ENCODE data around the gene PPP1R3F. TPM values are rescaled to one million over a fixed set of nuclear protein-coding genes. Genes with fewer than 3 reads are reported as not detected.

Gene PPP1R3F
- total and polyA plus RNA-seq, 4 donors: 1.9 to 9.2 (median 7.1) TPM

DNA sequence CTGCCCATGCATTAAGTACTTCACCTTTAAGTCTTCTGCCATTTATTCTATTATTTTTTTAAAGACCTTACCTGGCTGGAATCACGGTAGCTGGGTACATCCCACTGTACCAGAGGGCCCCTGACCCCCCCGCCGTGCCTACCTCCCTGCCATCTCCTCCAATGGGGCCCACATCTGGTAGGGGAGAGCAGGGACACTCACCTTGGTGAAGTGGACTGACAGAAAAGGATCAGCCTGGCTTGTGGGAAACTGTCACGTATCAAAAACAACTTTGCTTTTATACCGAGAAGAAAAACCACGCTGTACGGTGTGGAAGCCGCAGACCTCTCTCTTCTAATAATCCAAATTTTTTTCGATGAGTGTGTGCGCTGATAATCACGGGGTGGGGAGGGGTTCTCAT, 5.1 kb upstream of the PPP1R3F start, which contains the start of gene FOXP3:
TSS of gene FOXP3 (minus strand) at position 251 of the 400 bp plus-strand sequence. CDS start 6,205 bp downstream, outside the sequence.
- no peak for ATAC-seq (ENCODE audit: low FRiP score)
- WGBS, 2 donors: 86 to 89% methylated on average over 11 of the region's 11 CpGs
- H3K9me3 ChIP-seq (ENCODE audit: control insufficient read depth, low read length): no peaks in the 10 kb centered on the region
- H3K36me3 ChIP-seq (ENCODE audit: control insufficient read depth in 1 of 2, insufficient read depth in 2 of 2, low read length in 1 of 2): no peaks in the 10 kb centered on the region
- no peak for DNase-seq
- H3K27ac ChIP-seq (ENCODE audit: low read depth in 1 of 2, low read length in 2 of 2): no peak within 1 kb of the TSS
- no peaks in the 10 kb centered on the region for H3K27me3 ChIP-seq (ENCODE audit: control insufficient read depth in 1 of 2, insufficient read depth in 2 of 2, low read length in 1 of 2)
- no peaks in the 10 kb centered on the region for H3K4me1 ChIP-seq (ENCODE audit: control insufficient read depth in 1 of 2, insufficient read depth in 2 of 2, low read length in 2 of 2)
- intact Hi-C loops (cut with DNase I): no loop called here
- H3K4me3 ChIP-seq (ENCODE audit: low read length in 2 of 2): no peak within 1 kb of the TSS

DNA sequence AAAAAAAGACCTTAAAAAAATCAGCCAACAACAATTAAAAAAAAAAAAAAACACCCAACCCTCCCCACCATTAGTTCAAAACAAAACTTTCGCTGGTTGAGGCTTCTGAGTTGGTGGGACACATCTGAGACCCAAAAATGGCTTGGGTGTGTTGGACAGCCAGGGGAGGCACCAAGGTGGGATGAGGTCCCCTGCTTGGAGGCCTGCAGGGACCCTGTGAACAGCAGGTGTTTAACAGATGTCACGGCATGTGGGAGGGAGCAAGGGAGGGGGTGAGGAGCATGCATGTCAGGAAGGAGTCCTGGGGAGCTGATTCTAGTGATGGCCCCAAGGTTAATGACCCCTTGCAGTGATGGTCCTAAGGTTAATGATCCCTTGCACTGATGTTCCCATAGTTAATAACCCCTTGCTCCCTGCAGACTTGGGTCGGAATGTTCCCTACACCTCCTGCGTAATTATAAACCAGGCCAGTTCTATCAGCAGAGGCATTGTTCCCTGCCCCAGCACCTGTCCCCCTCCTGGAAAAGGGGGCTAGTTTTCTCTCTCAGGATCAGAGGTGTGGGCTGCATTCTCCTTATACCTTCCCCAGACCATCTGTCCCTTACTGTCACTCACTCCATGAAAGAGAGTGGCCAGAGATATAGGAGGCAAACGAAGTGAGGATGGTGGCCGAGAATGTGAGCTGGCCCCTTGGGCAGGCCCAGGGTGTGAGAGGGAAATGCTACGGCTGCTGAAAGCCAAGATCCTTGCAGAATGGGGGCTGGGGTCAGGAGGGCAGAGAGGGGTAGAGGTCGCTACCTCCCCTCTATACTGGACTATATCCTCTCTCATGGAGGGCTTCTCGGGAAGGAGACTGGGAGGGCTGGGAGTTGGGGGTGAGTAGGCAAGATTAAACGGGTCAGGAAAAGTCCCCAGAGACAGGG, 2.8 kb upstream of the PPP1R3F start:
- H3K27me3 ChIP-seq (ENCODE audit: control insufficient read depth in 1 of 2, insufficient read depth in 2 of 2, low read length in 1 of 2): no peaks in the 10 kb centered on the region
- DNase-seq (no peak), ATAC-seq (ENCODE audit: low FRiP score) (no peak)
- no peaks in the 10 kb centered on the region for H3K36me3 ChIP-seq (ENCODE audit: control insufficient read depth in 1 of 2, insufficient read depth in 2 of 2, low read length in 1 of 2)
- WGBS, 2 donors: 70 to 75% methylated on average over 10 of the region's 10 CpGs
- H3K9me3 ChIP-seq (ENCODE audit: control insufficient read depth, low read length): no peaks in the 10 kb centered on the region
- H3K4me3 ChIP-seq (ENCODE audit: low read length in 2 of 2): no peak overlapping the region
- no peak overlapping the region for H3K27ac ChIP-seq (ENCODE audit: low read depth in 1 of 2, low read length in 2 of 2)
- intact Hi-C loops (cut with DNase I): no loop called here
- H3K4me1 ChIP-seq (ENCODE audit: control insufficient read depth in 1 of 2, insufficient read depth in 2 of 2, low read length in 2 of 2): no peaks in the 10 kb centered on the region

DNA sequence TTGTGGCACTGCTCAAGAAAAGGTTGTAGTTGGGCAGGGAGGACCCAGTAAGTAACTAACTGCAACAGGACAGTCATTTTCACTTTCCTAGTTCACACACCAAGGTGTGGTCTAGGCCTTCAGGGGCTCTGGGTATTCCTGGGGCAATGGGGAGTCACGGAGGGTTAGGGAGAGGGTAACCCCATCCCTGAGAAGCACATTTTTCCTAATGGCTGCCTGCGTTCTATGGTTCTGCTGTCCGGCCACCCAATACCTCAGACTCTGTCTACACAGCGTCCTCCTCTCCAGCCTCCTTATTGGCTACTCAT, 937 bp upstream of the PPP1R3F start:
- peak overlapping the region in 1 of 2 donors; percentile 97 for H3K27ac ChIP-seq (ENCODE audit: low read depth in 1 of 2, low read length in 2 of 2)
- H3K4me1 ChIP-seq (ENCODE audit: control insufficient read depth in 1 of 2, insufficient read depth in 2 of 2, low read length in 2 of 2): no peaks in the 10 kb centered on the region
- H3K9me3 ChIP-seq (ENCODE audit: control insufficient read depth, low read length): no peaks in the 10 kb centered on the region
- 2 to 41% methylated on average over 4 of the region's 4 CpGs for WGBS, 2 donors
- H3K27me3 ChIP-seq (ENCODE audit: control insufficient read depth in 1 of 2, insufficient read depth in 2 of 2, low read length in 1 of 2): no peaks in the 10 kb centered on the region
- intact Hi-C loops (cut with DNase I): no loop called here
- H3K36me3 ChIP-seq (ENCODE audit: control insufficient read depth in 1 of 2, insufficient read depth in 2 of 2, low read length in 1 of 2): no peaks in the 10 kb centered on the region
- peak overlapping the region in 1 of 2 donors; percentile 61 for H3K4me3 ChIP-seq (ENCODE audit: low read length in 2 of 2)
- no peak for DNase-seq
- no peak for ATAC-seq (ENCODE audit: low FRiP score)

- Histone ChIP-seq H3K27ac (ENCODE audit: low read depth in 1 of 2, low read length in 2 of 2) (peak overlapping the region in 1 of 2 donors; percentile 97), H3K36me3 (ENCODE audit: control insufficient read depth in 1 of 2, insufficient read depth in 2 of 2, low read length in 1 of 2) (no peaks in the 10 kb centered on the region), H3K27me3 (ENCODE audit: control insufficient read depth in 1 of 2, insufficient read depth in 2 of 2, low read length in 1 of 2) (no peaks in the 10 kb centered on the region), H3K4me1 (ENCODE audit: control insufficient read depth in 1 of 2, insufficient read depth in 2 of 2, low read length in 2 of 2) (peaks cover 0 to 2% of the 10 kb centered on the region in 2 donors), H3K4me3 (ENCODE audit: low read length in 2 of 2) (peak overlapping the region in 1 of 2 donors; percentile 61), H3K9me3 (ENCODE audit: control insufficient read depth, low read length) (no peaks in the 10 kb centered on the region)
- WGBS, 2 donors: 0 to 36% methylated on average over 45 of the region's 45 CpGs
- ATAC-seq (ENCODE audit: low FRiP score): peak; percentile 95
- peak; percentile 97 to 98 for DNase-seq
- intact Hi-C loops (cut with DNase I): no loop called here
Observed at GRCh38 chrX:49269010-49269766, 405 bp upstream of the PPP1R3F start.

DNA sequence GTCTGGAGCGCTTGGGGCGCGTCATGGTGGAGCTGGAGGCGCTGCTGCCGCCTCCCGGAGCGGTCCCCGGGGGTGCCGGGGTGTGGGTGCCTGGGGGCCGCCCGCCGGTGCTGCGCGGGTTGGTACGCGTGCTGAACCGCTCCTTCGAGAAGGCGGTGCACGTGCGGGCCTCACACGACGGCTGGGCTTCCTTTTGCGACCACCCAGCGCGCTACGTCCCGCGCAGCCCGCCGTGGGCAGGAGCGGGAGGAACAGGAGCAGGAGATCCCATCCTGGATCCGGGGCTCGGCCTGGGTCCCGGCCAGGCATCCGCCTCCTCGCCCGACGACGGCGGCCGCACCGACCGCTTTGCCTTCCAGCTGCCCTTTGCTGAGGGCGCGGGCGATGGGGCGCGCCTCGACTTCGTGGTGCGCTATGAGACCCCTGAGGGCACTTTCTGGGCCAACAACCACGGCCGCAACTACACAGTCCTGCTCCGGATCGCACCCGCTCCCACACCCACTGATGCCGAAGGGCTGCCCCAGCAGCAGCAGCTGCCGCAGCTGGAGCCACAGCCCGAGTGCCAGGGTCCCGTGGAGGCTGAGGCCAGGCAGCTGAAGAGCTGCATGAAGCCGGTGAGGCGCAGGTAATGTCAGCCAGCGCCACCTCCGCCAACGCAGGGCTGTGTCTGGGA, 792 bp downstream of the PPP1R3F start:
- no peaks in the 10 kb centered on the region for H3K36me3 ChIP-seq (ENCODE audit: control insufficient read depth in 1 of 2, insufficient read depth in 2 of 2, low read length in 1 of 2)
- intact Hi-C loops (cut with DNase I): loop anchor here in 1 of 2 donors (5.0 kb wide), 1 partner anchor 78 kb away; no protein-coding TSS in a partner anchor
- no peaks in the 10 kb centered on the region for H3K27me3 ChIP-seq (ENCODE audit: control insufficient read depth in 1 of 2, insufficient read depth in 2 of 2, low read length in 1 of 2)
- DNase-seq (peak in 1 of 2 donors; percentile 73), ATAC-seq (ENCODE audit: low FRiP score) (no peak)
- peak overlapping the region; percentile 28 to 76 for H3K4me3 ChIP-seq (ENCODE audit: low read length in 2 of 2)
- peaks cover 0 to 2% of the 10 kb centered on the region in 2 donors for H3K4me1 ChIP-seq (ENCODE audit: control insufficient read depth in 1 of 2, insufficient read depth in 2 of 2, low read length in 2 of 2)
- peak overlapping the region in 1 of 2 donors; percentile 91 for H3K27ac ChIP-seq (ENCODE audit: low read depth in 1 of 2, low read length in 2 of 2)
- H3K9me3 ChIP-seq (ENCODE audit: control insufficient read depth, low read length): no peaks in the 10 kb centered on the region
- WGBS, 2 donors: 46 to 70% methylated on average over 54 to 66 of the region's 66 CpGs

GRCh38 chrX:49271341-49271740, 1.7 kb downstream of the PPP1R3F start:
- 59 to 85% methylated on average over 2 of the region's 2 CpGs for WGBS, 2 donors
- Histone ChIP-seq H3K27me3 (ENCODE audit: control insufficient read depth in 1 of 2, insufficient read depth in 2 of 2, low read length in 1 of 2) (no peaks in the 10 kb centered on the region), H3K9me3 (ENCODE audit: control insufficient read depth, low read length) (no peaks in the 10 kb centered on the region), H3K27ac (ENCODE audit: low read depth in 1 of 2, low read length in 2 of 2) (no peak overlapping the region), H3K36me3 (ENCODE audit: control insufficient read depth in 1 of 2, insufficient read depth in 2 of 2, low read length in 1 of 2) (no peaks in the 10 kb centered on the region), H3K4me1 (ENCODE audit: control insufficient read depth in 1 of 2, insufficient read depth in 2 of 2, low read length in 2 of 2) (peaks cover 0 to 2% of the 10 kb centered on the region in 2 donors), H3K4me3 (ENCODE audit: low read length in 2 of 2) (no peak overlapping the region)
- DNase-seq (peak; percentile 12 to 25), ATAC-seq (ENCODE audit: low FRiP score) (no peak)
- intact Hi-C loops (cut with DNase I): loop anchor here in 1 of 2 donors (5.0 kb wide), 1 partner anchor 79 kb away; no protein-coding TSS in a partner anchor

GRCh38 chrX:49272421-49272820, 2.8 kb downstream of the PPP1R3F start:
- Histone ChIP-seq H3K36me3 (ENCODE audit: control insufficient read depth in 1 of 2, insufficient read depth in 2 of 2, low read length in 1 of 2) (no peaks in the 10 kb centered on the region), H3K9me3 (ENCODE audit: control insufficient read depth, low read length) (no peaks in the 10 kb centered on the region), H3K27ac (ENCODE audit: low read depth in 1 of 2, low read length in 2 of 2) (no peak overlapping the region), H3K4me3 (ENCODE audit: low read length in 2 of 2) (no peak overlapping the region), H3K27me3 (ENCODE audit: control insufficient read depth in 1 of 2, insufficient read depth in 2 of 2, low read length in 1 of 2) (no peaks in the 10 kb centered on the region), H3K4me1 (ENCODE audit: control insufficient read depth in 1 of 2, insufficient read depth in 2 of 2, low read length in 2 of 2) (peaks cover 0 to 2% of the 10 kb centered on the region in 2 donors)
- WGBS, 2 donors: 56 to 66% methylated on average over 6 of the region's 6 CpGs
- no peak for ATAC-seq (ENCODE audit: low FRiP score)
- intact Hi-C loops (cut with DNase I): loop anchor here in 1 of 2 donors (5.0 kb wide), 1 partner anchor 80 kb away; no protein-coding TSS in a partner anchor
- peak; percentile 9 to 23 for DNase-seq

- DNase-seq: peak; percentile 8 to 26
- no peaks in the 10 kb centered on the region for H3K27me3 ChIP-seq (ENCODE audit: control insufficient read depth in 1 of 2, insufficient read depth in 2 of 2, low read length in 1 of 2)
- H3K9me3 ChIP-seq (ENCODE audit: control insufficient read depth, low read length): no peaks in the 10 kb centered on the region
- no peaks in the 10 kb centered on the region for H3K36me3 ChIP-seq (ENCODE audit: control insufficient read depth in 1 of 2, insufficient read depth in 2 of 2, low read length in 1 of 2)
- WGBS, 2 donors: 81 to 84% methylated on average over 8 of the region's 8 CpGs
- no peak overlapping the region for H3K4me3 ChIP-seq (ENCODE audit: low read length in 2 of 2)
- no peak for ATAC-seq (ENCODE audit: low FRiP score)
- peaks cover 0 to 2% of the 10 kb centered on the region in 2 donors for H3K4me1 ChIP-seq (ENCODE audit: control insufficient read depth in 1 of 2, insufficient read depth in 2 of 2, low read length in 2 of 2)
- intact Hi-C loops (cut with DNase I): loop anchor here in 1 of 2 donors (5.0 kb wide), 1 partner anchor 81 kb away; no protein-coding TSS in a partner anchor
- H3K27ac ChIP-seq (ENCODE audit: low read depth in 1 of 2, low read length in 2 of 2): no peak overlapping the region
Observed at GRCh38 chrX:49273181-49273727, 3.7 kb downstream of the PPP1R3F start.

All from aorta (tissue), 5 donors.